Loucy (cell line): ENCODE results near the gene BCORL1.
A peak's percentile ranks its signal among the peaks of the same experiment; 100 is the strongest.

Source experiments
- H2AFZ ChIP-seq: fragments of 200-600 bp; sonication (generic); 2 replicates; pipeline ENCODE4 v1.6.0; 2016; ENCODE audit warnings: antibody characterized with exemption, mild to moderate bottlenecking, low read length, moderate library complexity
- H3F3A ChIP-seq: fragments of 200-600 bp; 2 replicates; pipeline ENCODE4 v1.6.0; 2016; ENCODE audit warnings: antibody characterized with exemption, low read depth, mild to moderate bottlenecking
- H3K27me3 ChIP-seq: fragments of 200-600 bp; sonication (generic); 2 replicates; pipeline ENCODE4 v1.6.1; 2014; ENCODE audit warnings: low read length, mild to moderate bottlenecking; ENCODE audit not compliant: insufficient read depth, poor library complexity, severe bottlenecking
- H3K36me3 ChIP-seq: fragments of 200-600 bp; sonication (generic); 2 replicates; pipeline ENCODE4 v1.6.1; 2016; ENCODE audit warnings: low read length; ENCODE audit not compliant: insufficient read depth
- H3K4me1 ChIP-seq: fragments of 200-600 bp; sonication (generic); 2 replicates; pipeline ENCODE4 v1.5.1; 2014; ENCODE audit warnings: low read length, mild to moderate bottlenecking; ENCODE audit not compliant: insufficient read depth, poor library complexity, severe bottlenecking
- H3K4me2 ChIP-seq: fragments of 200-600 bp; sonication (generic); 2 replicates; pipeline ENCODE4 v1.6.0; 2014; ENCODE audit warnings: antibody characterized with exemption, low read length, low read depth, mild to moderate bottlenecking; ENCODE audit not compliant: poor library complexity, severe bottlenecking
- H3K4me3 ChIP-seq: fragments of 200-600 bp; sonication (generic); 2 replicates; pipeline ENCODE4 v1.5.1; 2014; ENCODE audit warnings: low read length, mild to moderate bottlenecking, mixed read lengths; ENCODE audit not compliant: poor library complexity, severe bottlenecking
- H3K79me2 ChIP-seq: fragments of 200-600 bp; sonication (generic); 2 replicates; pipeline ENCODE4 v1.6.1; 2014; ENCODE audit warnings: low read length; ENCODE audit not compliant: insufficient read depth
- H3K9ac ChIP-seq: fragments of 200-600 bp; sonication (generic); 2 replicates; pipeline ENCODE4 v1.6.0; 2014; ENCODE audit warnings: mild to moderate bottlenecking, low read depth, low read length, moderate library complexity; ENCODE audit not compliant: poor library complexity, severe bottlenecking
- H3K9me2 ChIP-seq: fragments of 200-600 bp; sonication (generic); replicated peaks from 2 replicates; pipeline ENCODE4 v1.6.1; 2016; ENCODE audit warnings: low read depth, low read length, mixed read lengths
- H3K9me3 ChIP-seq: fragments of 200-600 bp; sonication (generic); 2 replicates; pipeline ENCODE4 v1.6.1; 2014; ENCODE audit warnings: mild to moderate bottlenecking, antibody characterized with exemption, low read length, low read depth; ENCODE audit not compliant: insufficient read depth
- H4K20me1 ChIP-seq: fragments of 200-600 bp; sonication (generic); 2 replicates; pipeline ENCODE4 v1.6.0; 2014; ENCODE audit warnings: antibody characterized with exemption, low read length, mild to moderate bottlenecking; ENCODE audit not compliant: insufficient read depth, poor library complexity, severe bottlenecking
- EZH2phosphoT487 ChIP-seq: fragments of 200-600 bp; IDR thresholded peaks from 2 replicates; pipeline ENCODE4 v1.6.1; 2018; ENCODE audit warnings: antibody characterized with exemption, mild to moderate bottlenecking, moderate library complexity, borderline replicate concordance
- TF ChIP-seq, protein P1 (sequence below): fragments of 200-600 bp; sonication (generic); conservative IDR thresholded peaks from 2 replicates; pipeline ENCODE4 v1.5.1; 2014; ENCODE audit warnings: mild to moderate bottlenecking, antibody characterized with exemption, low read length

BCORL1 gene

DNA sequence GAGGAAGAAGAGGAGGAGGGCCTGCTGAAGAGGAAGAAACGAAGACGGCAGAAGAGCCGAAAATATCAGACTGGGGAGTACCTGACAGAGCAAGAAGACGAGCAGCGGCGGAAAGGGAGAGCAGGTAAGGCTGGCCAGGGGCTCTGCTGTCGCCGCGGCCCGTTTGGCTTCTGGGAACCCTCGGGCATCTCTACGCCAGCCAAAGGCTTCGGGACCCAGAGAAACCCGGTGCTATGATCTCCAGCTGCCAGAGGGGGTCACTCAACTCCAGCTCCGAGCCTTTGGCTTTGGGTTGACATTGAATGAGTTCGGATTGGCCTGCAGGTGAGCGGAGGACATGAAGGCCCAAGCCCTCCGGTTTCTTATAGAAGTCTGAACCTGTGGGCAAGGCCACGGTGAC, 42.8 kb downstream of the BCORL1 start:
- Histone ChIP-seq H3K4me3 (no peak overlapping the region), H3K79me2 (no peaks in the 10 kb centered on the region; the same call in 1 of the 2 replicates), H3K4me2 (no peak overlapping the region), H2AFZ (no peak overlapping the region), H3F3A (no peaks in the 10 kb centered on the region), H3K27me3 (no peaks in the 10 kb centered on the region), H3K4me1 (peaks cover 7% of the 10 kb centered on the region), H3K9me3 (no peaks in the 10 kb centered on the region), H4K20me1 (peaks cover 6% of the 10 kb centered on the region), H3K9ac (no peak overlapping the region), H3K36me3 (peaks cover 85% of the 10 kb centered on the region), H3K9me2 (no peaks in the 10 kb centered on the region)
- TF ChIP-seq EZH2phosphoT487: no peak
- TF ChIP-seq, protein P1, sequence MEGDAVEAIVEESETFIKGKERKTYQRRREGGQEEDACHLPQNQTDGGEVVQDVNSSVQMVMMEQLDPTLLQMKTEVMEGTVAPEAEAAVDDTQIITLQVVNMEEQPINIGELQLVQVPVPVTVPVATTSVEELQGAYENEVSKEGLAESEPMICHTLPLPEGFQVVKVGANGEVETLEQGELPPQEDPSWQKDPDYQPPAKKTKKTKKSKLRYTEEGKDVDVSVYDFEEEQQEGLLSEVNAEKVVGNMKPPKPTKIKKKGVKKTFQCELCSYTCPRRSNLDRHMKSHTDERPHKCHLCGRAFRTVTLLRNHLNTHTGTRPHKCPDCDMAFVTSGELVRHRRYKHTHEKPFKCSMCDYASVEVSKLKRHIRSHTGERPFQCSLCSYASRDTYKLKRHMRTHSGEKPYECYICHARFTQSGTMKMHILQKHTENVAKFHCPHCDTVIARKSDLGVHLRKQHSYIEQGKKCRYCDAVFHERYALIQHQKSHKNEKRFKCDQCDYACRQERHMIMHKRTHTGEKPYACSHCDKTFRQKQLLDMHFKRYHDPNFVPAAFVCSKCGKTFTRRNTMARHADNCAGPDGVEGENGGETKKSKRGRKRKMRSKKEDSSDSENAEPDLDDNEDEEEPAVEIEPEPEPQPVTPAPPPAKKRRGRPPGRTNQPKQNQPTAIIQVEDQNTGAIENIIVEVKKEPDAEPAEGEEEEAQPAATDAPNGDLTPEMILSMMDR: no peak

DNA sequence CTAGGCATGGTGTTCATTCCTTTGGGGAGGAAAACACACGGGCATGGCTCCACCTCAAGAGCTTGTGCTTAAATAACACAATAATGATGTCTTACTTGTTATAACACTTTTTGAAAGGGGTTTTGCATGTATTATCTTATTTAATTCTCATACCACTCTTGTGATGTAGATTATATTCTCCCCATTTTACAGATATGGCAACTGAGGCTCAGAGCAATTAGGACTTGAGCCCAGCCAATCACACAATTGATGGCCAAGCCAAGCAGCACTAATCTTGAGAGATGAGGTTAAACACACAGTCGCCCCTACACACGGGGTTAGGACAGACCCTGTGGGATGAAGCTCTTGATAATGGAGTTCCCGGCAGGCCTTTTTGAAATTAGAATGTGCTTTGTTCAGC, 45.1 kb downstream of the BCORL1 start:
- Histone ChIP-seq H3K9ac (no peak overlapping the region), H3K36me3 (peaks cover 90% of the 10 kb centered on the region), H3K79me2 (no peaks in the 10 kb centered on the region), H3K4me2 (no peak overlapping the region), H3K27me3 (no peaks in the 10 kb centered on the region), H3F3A (no peaks in the 10 kb centered on the region), H3K9me3 (no peaks in the 10 kb centered on the region), H4K20me1 (peaks cover 6% of the 10 kb centered on the region), H3K4me1 (peaks cover 7% of the 10 kb centered on the region), H3K4me3 (no peak overlapping the region), H3K9me2 (no peaks in the 10 kb centered on the region), H2AFZ (no peak overlapping the region)
- TF ChIP-seq EZH2phosphoT487: no peak
- TF ChIP-seq, protein P1: no peak

DNA sequence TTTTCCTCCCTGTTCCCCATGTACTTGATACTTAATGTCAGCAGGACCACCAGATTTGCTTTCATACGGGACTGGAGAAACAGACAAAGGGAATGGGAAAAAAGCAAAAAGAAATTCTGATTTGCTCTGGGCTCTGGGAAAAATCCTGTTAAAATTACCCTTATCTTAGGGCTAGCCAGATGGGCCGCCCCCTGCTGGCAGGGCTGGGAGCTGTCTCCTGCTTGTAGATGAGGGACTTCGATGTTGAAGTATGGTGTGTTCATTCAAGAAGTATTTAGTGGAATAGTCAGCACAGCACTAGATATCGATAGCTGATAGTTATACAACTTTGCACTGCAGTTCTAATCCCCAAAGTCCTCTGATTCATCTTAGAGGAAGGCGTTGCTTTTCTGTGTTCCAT, 45.8 kb downstream of the BCORL1 start:
- H3K4me1 ChIP-seq: peaks cover 7% of the 10 kb centered on the region
- H2AFZ ChIP-seq: no peak overlapping the region
- no peaks in the 10 kb centered on the region for H3K9me2 ChIP-seq
- no peak for TF ChIP-seq EZH2phosphoT487
- TF ChIP-seq, protein P1: peak; percentile 69
- no peaks in the 10 kb centered on the region for H3K9me3 ChIP-seq
- H3F3A ChIP-seq: no peaks in the 10 kb centered on the region
- no peak overlapping the region for H3K4me3 ChIP-seq
- no peak overlapping the region for H3K9ac ChIP-seq
- H3K36me3 ChIP-seq: peaks cover 85% of the 10 kb centered on the region
- no peaks in the 10 kb centered on the region for H3K79me2 ChIP-seq
- no peaks in the 10 kb centered on the region for H3K27me3 ChIP-seq
- peaks cover 6% of the 10 kb centered on the region for H4K20me1 ChIP-seq
- H3K4me2 ChIP-seq: no peak overlapping the region
